Measurements from ENCODE around the gene CEP70.

- no peak for TF ChIP-seq RARB (CRISPR knock-in tag; IDR thresholded peaks at IDR 0.05)
- TF ChIP-seq ZFP30 (CRISPR knock-in tag; IDR thresholded peaks at IDR 0.05), result no peak
- no peak for TF ChIP-seq SNAI2 (CRISPR knock-in tag; IDR thresholded peaks at IDR 0.05)
- TF ChIP-seq ZFP3 (CRISPR knock-in tag; IDR thresholded peaks at IDR 0.05), result no peak
- TF ChIP-seq ISL1 (CRISPR knock-in tag; IDR thresholded peaks at IDR 0.05), result no peak
Measured at GRCh38 chr3:138461246-138461645, 132.8 kb downstream of the CEP70 start.
